CD4-positive, alpha-beta T cell (primary cell): Measurements from ENCODE around the gene MOGAT3. TPM values are rescaled to one million over a fixed set of nuclear protein-coding genes. Genes with fewer than 3 reads are reported as not detected.

Experiments used
- ATAC-seq: fragments of 200-7000 bp; cut with Tn5 transposase; one replicate; pipeline ENCODE4 v1.10.0; 2022; ENCODE audit warnings: mild to moderate bottlenecking; ENCODE audit not compliant: poor library complexity
- CTCF ChIA-PET: fragments of 350-600 bp; sonication (Branson Sonifier 250); formaldehyde crosslinking; loops from one replicate; lab custom pipeline; 2021; ENCODE audit warnings: antibody characterized with exemption, inconsistent platforms; lab: Charles Lee
- POLR2A ChIA-PET: fragments of 350-600 bp; sonication (Branson Sonifier 250); formaldehyde crosslinking; loops from one replicate; lab custom pipeline; 2021; ENCODE audit warnings: antibody characterized with exemption, inconsistent platforms; lab: Charles Lee
- DNase-seq, 14 experiments: peaks; one replicate each; pipeline ENCODE4 v3.0.0-alpha.2; 2013 to 2020; ENCODE audit warnings: mixed read lengths in 2 of 14
- H3K27ac ChIP-seq, 2 donors: one replicate each; pipeline versions ENCODE4 v1.5.1 to v1.7.0; 2013; ENCODE audit warnings: low read length in 2 of 2, low read depth in 1 of 2, mild to moderate bottlenecking in 1 of 2
- H3K27me3 ChIP-seq, 2 experiments: 1 replicate in 1 of 2; 2 replicates in 1 of 2; pipeline versions ENCODE4 v1.6.1 to v1.7.0; 2013; ENCODE audit warnings: low read length in 2 of 2, control low read depth in 1 of 2, mild to moderate bottlenecking in 1 of 2, moderate library complexity in 1 of 2; ENCODE audit not compliant: insufficient read depth in 2 of 2, control insufficient read depth in 1 of 2
- H3K36me3 ChIP-seq: one replicate; pipeline ENCODE4 v1.6.1; 2013; ENCODE audit warnings: low read length, control low read depth; ENCODE audit not compliant: insufficient read depth
- H3K4me1 ChIP-seq: one replicate; pipeline ENCODE4 v1.6.1; 2013; ENCODE audit warnings: low read length, control low read depth; ENCODE audit not compliant: insufficient read depth
- H3K4me3 ChIP-seq: one replicate; pipeline ENCODE4 v1.5.1; 2013; ENCODE audit warnings: mild to moderate bottlenecking, low read length, moderate library complexity
- H3K9me3 ChIP-seq, 2 experiments: 1 replicate in 1 of 2; 2 replicates in 1 of 2; pipeline versions ENCODE4 v1.6.1 to v1.7.0; 2013; ENCODE audit warnings: low read length in 2 of 2, mild to moderate bottlenecking in 2 of 2, control low read depth in 1 of 2, moderate library complexity in 1 of 2; ENCODE audit not compliant: control insufficient read depth in 1 of 2, insufficient read depth in 1 of 2
- H3K27ac Mint-ChIP-seq: one replicate; pipeline ENCODE4 v1.8.0; 2020; ENCODE audit warnings: mixed read lengths
- H3K27me3 Mint-ChIP-seq: one replicate; pipeline ENCODE4 v1.8.0; 2021; ENCODE audit warnings: mixed read lengths
- H3K36me3 Mint-ChIP-seq: one replicate; pipeline ENCODE4 v1.8.0; 2021; ENCODE audit warnings: low read depth, mixed read lengths
- H3K4me1 Mint-ChIP-seq: one replicate; pipeline ENCODE4 v1.8.0; 2021; ENCODE audit warnings: low read depth, mixed read lengths
- H3K4me3 Mint-ChIP-seq: one replicate; pipeline ENCODE4 v1.8.0; 2020; ENCODE audit warnings: mild to moderate bottlenecking, mixed read lengths
- H3K9me3 Mint-ChIP-seq: one replicate; pipeline ENCODE4 v1.8.0; 2020; ENCODE audit warnings: mixed read lengths
- CTCF ChIP-seq: fragments of 200-600 bp; IDR thresholded peaks from one replicate; pipeline ENCODE4 v1.8.0; 2022; ENCODE audit warnings: antibody characterized with exemption, mild to moderate bottlenecking
- intact Hi-C, 2 experiments: fragments of 100-400 bp; cut with DNase I in 1 of 2; cut with micrococcal nuclease in 1 of 2; formaldehyde crosslinking; loops; one replicate each; pipeline versions ENCODE4 v1.15.1 to v1.9.0; 2023 to 2025; cut with DNase I, micrococcal nuclease
- total RNA-seq, 174 experiments: library from RNA in 2 of 174; stranded (reverse) in 2 of 174; gene quantifications; one replicate each; pipeline ENCODE4 v1.2.3 and lab custom pipeline; 2021 to 2026

Gene MOGAT3
- total RNA-seq, 2 experiments from 2014 or later, result 0.11 TPM; not detected in 1

- intact Hi-C loops, result loop anchor here (2.0 to 5.0 kb wide), 4 partner anchors 15 to 281 kb away; partner anchors contain the start of gene UFSP1 (in 1 of the 2)
- peaks cover 75% of the 10 kb centered on the region for H3K4me1 ChIP-seq
- ChIA-PET POLR2A (interaction anchor here (0.7 kb wide), 1 partner anchor 9 kb away, joined by 4 read pairs; no protein-coding TSS in a partner anchor), CTCF (no interaction called here)
- TF ChIP-seq CTCF, result no peak
- no peak for DNase-seq
- Mint-ChIP-seq H3K4me3 (no peak overlapping the region), H3K4me1 (peaks cover 63% of the 10 kb centered on the region), H3K27me3 (peaks cover 82% of the 10 kb centered on the region), H3K27ac (no peak overlapping the region), H3K36me3 (no peaks in the 10 kb centered on the region), H3K9me3 (no peaks in the 10 kb centered on the region)
- no peak overlapping the region for H3K4me3 ChIP-seq
- H3K27me3 ChIP-seq, result peaks cover 86 to 94% of the 10 kb centered on the region in 2 experiments
- H3K36me3 ChIP-seq, result no peaks in the 10 kb centered on the region
- H3K27ac ChIP-seq, result no peak overlapping the region
- ATAC-seq, result no peak
- H3K9me3 ChIP-seq, result peaks cover 0 to 47% of the 10 kb centered on the region in 2 experiments
These were observed 33.0 kb downstream of the MOGAT3 start for GRCh38 chr7:101167645-101168411.

- H3K36me3 Mint-ChIP-seq, result no peaks in the 10 kb centered on the region
- no peaks in the 10 kb centered on the region for H3K36me3 ChIP-seq
- peaks cover 75% of the 10 kb centered on the region for H3K4me1 ChIP-seq
- H3K27ac Mint-ChIP-seq, result no peak overlapping the region
- peaks cover 60% of the 10 kb centered on the region for H3K4me1 Mint-ChIP-seq
- POLR2A ChIA-PET, result interaction anchor here (1.8 kb wide), 1 partner anchor 51 kb away, joined by 7 read pairs; the partner anchor contains the start of genes PLOD3 and ZNHIT1
- H3K9me3 Mint-ChIP-seq, result no peaks in the 10 kb centered on the region
- H3K27me3 Mint-ChIP-seq, result peaks cover 84% of the 10 kb centered on the region
- no peak overlapping the region for H3K4me3 Mint-ChIP-seq
- no peak for TF ChIP-seq CTCF
- intact Hi-C loops, result loop anchor here in 1 of 2 experiments (2.0 to 5.0 kb wide), 3 partner anchors 14 to 280 kb away; partner anchors contain the start of gene UFSP1
- no peak overlapping the region for H3K27ac ChIP-seq
- peaks cover 85 to 94% of the 10 kb centered on the region in 2 experiments for H3K27me3 ChIP-seq
- DNase-seq (peak in 1 of 14 experiments; percentile 33), ATAC-seq (no peak)
- CTCF ChIA-PET, result no interaction called here
- no peak overlapping the region for H3K4me3 ChIP-seq
- peaks cover 0 to 46% of the 10 kb centered on the region in 2 experiments for H3K9me3 ChIP-seq
These were observed 33.8 kb downstream of the MOGAT3 start for GRCh38 chr7:101166909-101167644.

- H3K36me3 ChIP-seq, result no peaks in the 10 kb centered on the region
- CTCF ChIA-PET, result no interaction called here
- H3K9me3 Mint-ChIP-seq, result no peaks in the 10 kb centered on the region
These were observed 34.3 kb downstream of the MOGAT3 start for GRCh38 chr7:101166648-101166908.

More at GRCh38 chr7:101166648-101166908, 34.3 kb downstream of the MOGAT3 start:
- Histone ChIP-seq H3K27me3 (peaks cover 85 to 93% of the 10 kb centered on the region in 2 experiments), H3K9me3 (peaks cover 0 to 41% of the 10 kb centered on the region in 2 experiments), H3K4me3 (no peak overlapping the region), H3K4me1 (peaks cover 70% of the 10 kb centered on the region), H3K27ac (no peak overlapping the region)
- no peak overlapping the region for H3K27ac Mint-ChIP-seq
- peaks cover 55% of the 10 kb centered on the region for H3K4me1 Mint-ChIP-seq
- POLR2A ChIA-PET, result interaction anchor here (1.8 kb wide), 1 partner anchor 51 kb away, joined by 7 read pairs; the partner anchor contains the start of genes PLOD3 and ZNHIT1
- peaks cover 82% of the 10 kb centered on the region for H3K27me3 Mint-ChIP-seq
- no peak for TF ChIP-seq CTCF
- no peak for DNase-seq
- ATAC-seq, result no peak
- no peak overlapping the region for H3K4me3 Mint-ChIP-seq
- no peaks in the 10 kb centered on the region for H3K36me3 Mint-ChIP-seq
- intact Hi-C loops, result loop anchor here in 1 of 2 experiments (2.0 to 5.0 kb wide), 3 partner anchors 14 to 279 kb away; partner anchors contain the start of gene UFSP1
